Left colon (tissue), 2 donors: ENCODE measurements around the gene CCDC81. TPM values are rescaled to one million over a fixed set of nuclear protein-coding genes. Genes with fewer than 3 reads are reported as not detected.
A peak's percentile ranks its signal among the peaks of the same experiment; 100 is the strongest.
"Not testable (repeated sequence)": the region's sequence is repeated elsewhere in the genome, so short reads cannot be mapped to it uniquely, and the experiment has no call there.

Source experiments
- ATAC-seq: fragments of 200-7000 bp; cut with Tn5 transposase; one replicate; pipeline ENCODE4 v1.9.1; 2020; ENCODE audit warnings: mild to moderate bottlenecking, moderate library complexity
- DNase-seq, 2 donors: peaks; one replicate each; pipeline ENCODE4 v3.0.0-alpha.2; 2020
- intact Hi-C, 2 donors: fragments of 100-400 bp; cut with DNase I in 1 of 2; cut with micrococcal nuclease in 1 of 2; formaldehyde crosslinking; loops; one replicate each; pipeline versions ENCODE4 v1.11.2 to v1.14.0; 2022; cut with DNase I, micrococcal nuclease
- total RNA-seq, 2 donors: library from RNA; stranded (reverse); fragmentation: NEBNext Ultra II Directional; extraction: Animal tissue kit (Norgen Biotek cat#: 25700); gene quantifications; one replicate each; pipeline ENCODE4 v1.2.1, GENCODE V29; 2021
- donor health status: DM: no; HTN: no; CAD: no.
- donor health status: DM: yes; HTN: yes; CAD: no.

The CCDC81 gene
- total RNA-seq, 2 donors from 2014 or later: 0.25 to 0.37 TPM

DNA sequence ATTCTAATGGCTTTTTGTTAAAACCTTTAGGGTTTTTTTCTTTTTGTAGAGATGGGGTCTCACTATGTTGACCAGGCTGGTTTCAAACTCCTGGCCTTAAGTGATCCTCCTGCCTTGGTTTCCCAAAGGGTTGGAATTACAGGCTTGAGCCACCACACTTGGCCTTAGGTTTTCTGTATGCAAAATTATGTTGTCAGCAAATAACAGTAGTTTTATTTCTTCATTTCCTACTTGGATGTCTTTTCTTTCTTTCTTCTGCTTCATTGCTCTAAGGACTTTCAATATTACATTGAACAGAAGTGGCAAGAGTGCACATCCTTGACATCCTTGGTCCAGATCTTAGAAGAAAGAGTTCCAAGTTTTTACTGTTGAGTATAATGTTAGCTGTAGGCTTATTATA lies 52.8 kb downstream of the CCDC81 start:
- intact Hi-C loops: no loop called here
- DNase-seq (no peak), ATAC-seq (no peak)

DNA sequence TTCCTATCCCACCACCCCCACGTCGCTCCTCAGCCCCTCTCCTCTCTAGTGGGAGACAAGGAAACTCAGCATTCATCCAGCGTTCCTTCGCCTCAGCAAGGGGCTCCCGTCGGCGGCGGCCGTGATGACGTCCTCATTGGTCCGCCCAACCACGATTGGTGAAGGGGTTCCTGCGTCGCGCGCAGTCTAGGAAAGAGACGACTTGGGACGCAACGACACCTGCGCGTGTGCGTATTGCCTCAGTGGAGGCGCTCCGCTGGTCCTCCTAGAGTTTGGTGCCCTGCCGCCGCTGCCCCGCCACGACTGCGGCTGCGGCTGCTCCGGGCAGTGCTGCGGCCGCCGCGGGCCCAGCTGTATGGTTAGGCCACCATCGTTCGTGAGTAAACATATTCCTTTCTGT lies 56.6 kb downstream of the CCDC81 start:
- DNase-seq (no peak), ATAC-seq (no peak)
- intact Hi-C loops: no loop called here

DNA sequence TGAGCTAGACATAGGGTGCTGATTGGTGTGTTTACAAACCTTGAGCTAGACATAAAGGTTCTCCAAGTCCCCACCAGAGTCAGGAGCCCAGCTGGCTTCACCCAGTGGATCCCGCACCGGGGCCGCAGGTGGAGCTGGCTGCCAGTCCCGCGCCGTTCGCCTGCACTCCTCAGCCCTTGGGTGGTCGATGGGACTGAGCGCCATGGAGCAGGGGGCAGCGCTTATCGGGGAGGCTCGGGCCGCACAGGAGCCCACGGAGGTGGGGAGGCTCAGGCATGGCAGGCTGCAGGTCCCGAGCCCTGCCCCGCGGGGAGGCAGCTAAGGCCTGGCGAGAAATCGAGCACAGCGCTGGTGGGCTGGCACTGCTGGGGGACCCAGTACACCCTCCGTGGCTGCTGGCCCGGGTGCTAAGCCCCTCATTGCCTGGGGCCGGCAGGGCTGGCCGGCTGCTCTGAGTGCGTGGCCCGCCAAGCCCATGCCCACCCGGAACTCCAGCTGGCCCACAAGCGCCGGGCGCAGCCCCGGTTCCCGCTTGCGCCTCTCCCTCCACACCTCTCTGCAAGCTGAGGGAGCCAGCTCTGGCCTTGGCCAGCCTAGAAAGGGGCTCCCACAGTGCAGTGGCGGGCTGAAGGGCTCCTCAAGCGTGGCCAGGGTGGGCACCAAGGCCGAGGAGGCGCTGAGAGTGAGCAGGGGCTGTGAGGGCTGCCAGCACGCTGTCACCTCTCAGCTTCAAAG lies 58.8 kb downstream of the CCDC81 start:
- intact Hi-C loops, ATAC-seq, DNase-seq: not testable (repeated sequence)

DNA sequence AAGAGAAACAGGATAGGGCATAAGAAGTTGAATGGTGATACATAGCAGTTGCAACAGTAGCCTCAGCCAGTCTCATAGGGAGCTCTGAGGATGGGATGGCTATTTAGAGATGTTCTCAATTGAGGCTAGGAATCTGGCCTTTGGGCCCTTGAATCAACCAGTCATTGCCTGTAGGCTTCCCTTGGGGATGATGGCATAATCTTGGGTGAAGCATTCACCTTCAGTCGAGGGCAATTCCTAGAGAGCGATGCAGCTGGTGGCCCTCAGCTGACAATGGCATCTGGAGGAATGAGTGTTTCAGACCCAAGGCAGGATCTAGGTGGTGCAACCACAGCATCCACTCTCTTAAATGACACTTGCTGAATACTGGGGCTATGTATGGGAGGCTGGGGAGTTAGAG lies 61.0 kb downstream of the CCDC81 start:
- intact Hi-C loops: no loop called here
- DNase-seq (no peak), ATAC-seq (no peak)

DNA sequence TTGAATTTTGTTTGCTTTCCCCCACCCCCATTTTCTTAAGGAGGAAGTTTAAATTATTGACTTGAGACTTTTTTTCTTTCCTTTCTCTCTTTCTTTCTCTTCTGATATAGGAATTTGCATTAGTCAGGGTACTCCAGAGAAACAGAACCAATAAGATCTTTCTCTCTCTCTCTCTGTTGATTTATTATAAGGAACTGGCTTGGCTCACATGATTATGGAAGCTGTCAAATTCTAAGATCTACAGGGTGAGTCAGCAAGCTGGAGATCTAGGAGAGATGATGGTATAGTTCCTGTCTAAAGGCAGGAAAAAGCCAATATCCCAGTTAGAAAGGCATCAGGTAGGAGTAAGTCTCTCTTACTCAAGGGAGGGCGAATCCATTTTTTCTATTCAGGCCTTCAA lies 64.0 kb downstream of the CCDC81 start:
- ATAC-seq (no peak), DNase-seq (no peak)
- intact Hi-C loops: no loop called here

DNA sequence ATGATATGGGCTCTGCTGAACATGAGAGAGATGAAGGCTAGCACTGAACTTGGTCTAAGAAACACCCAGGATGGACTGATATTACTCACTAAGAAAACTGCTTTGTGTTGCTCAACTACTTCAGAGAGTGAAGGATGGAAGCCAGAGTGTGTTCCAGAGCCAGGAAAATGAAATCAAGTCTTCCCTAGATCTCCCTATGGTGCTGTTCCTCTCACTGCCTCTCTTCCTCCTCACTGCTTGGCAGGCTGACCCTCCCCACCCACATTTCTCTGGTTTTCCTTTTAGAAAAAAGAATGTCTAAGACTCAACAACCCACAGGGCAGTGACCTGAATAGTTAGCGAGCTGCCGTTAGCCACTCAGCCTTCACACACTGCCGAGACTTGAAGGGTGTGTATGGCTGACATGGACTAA lies 65.6 kb downstream of the CCDC81 start:
- ATAC-seq: no peak
- intact Hi-C loops: no loop called here
- DNase-seq: no peak

DNA sequence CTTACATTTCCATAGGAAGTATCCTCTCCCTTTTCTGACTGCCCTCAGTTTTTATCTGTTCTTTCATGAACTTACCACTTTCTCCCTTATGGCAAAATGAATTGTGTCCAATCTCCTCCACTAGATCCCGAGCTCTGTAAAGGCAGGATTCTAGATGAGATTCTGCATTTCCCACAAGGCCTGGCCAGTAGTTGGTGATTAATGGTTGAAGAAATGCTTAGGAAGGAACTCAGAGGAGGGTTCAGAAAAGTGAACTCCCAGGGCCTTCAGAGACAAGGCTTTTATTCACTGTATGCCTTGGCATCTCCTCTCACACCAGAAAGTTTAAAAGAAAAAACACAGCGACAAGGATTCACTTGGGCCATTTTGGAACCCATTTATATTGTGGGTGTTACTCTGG lies 66.2 kb downstream of the CCDC81 start:
- intact Hi-C loops: no loop called here
- no peak for DNase-seq
- no peak for ATAC-seq

DNA sequence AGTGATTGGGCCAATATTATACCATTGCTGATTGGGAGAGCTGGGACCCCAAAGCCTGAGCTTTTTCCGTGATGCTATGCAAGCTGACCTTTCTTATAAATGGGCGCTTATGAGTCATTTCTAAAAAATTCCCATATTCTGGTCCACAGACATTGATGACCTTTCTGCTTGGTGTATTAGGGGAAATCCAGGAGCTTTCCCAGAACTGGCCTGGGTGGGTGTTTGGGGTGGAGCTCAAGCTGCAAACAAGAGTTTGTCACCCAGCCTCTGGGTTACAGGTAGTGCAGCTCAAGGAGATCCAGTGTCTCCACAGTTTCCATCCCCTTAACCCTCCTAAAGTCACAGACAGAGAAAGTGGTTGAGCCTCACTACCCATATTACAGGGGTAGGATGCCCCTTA lies 67.7 kb downstream of the CCDC81 start:
- DNase-seq: no peak
- ATAC-seq: no peak
- intact Hi-C loops: no loop called here

DNA sequence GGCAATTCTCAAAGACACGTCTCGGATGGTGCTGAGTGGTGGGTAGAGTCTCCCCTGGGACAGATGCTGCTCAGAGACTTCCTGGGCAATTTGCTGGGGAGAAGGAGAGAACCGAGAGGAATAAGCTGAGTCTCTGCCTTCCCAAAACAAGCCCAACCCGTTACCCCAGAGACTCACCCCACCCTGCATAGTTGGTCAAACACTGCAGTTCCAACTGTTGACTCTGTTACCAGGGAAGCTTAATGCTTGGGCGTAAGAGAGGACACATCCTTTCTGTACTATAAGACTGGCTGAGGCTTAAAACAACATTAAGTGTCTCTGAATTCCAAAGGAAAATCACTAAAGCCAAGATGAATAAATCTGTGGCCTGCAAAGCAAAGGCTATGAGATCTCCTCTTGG lies 68.1 kb downstream of the CCDC81 start:
- DNase-seq (no peak), ATAC-seq (no peak)
- intact Hi-C loops: no loop called here

DNA sequence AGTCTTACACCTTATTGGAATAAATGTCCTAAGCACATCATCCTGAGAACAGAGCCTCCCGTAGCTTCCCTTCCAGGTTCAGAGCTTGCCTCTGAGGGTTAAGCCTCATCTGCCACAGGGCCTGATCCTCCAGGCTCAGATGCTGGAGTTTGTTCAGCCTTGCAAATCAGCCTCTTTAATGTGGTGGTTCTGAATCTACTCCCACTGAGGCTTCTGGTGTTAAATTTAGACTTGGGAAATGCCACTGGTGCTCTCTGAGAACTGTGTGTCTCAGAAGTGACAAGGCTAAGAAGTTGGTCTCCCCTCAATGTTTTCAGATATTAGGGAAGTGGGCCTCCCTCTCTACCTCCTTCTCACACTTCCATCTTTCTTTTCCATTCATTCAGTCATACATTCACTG lies 68.7 kb downstream of the CCDC81 start:
- intact Hi-C loops: no loop called here
- ATAC-seq: no peak

DNA sequence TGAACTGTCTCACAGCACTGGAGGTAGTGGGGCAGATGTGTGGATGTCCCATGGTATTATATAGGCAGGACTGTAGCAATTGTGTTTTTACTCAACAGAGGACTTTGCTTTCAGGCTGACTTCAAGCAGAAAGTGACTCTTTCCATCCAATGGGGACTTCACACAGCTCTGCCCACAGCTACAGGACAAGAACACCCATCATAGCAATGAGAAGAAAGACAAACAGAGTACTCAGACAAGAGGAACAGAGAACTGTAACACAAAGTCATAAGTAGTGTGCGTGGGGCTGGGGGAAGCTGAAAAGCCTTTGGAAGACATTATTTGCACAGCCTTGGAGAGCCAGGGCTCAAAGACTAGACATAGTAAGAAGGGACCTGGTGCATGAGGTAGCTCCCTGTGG lies 70.3 kb downstream of the CCDC81 start:
- intact Hi-C loops: no loop called here
- DNase-seq (no peak), ATAC-seq (no peak)

More for the DNA sequence above, 68.7 kb downstream of the CCDC81 start:
- DNase-seq: no peak

DNA sequence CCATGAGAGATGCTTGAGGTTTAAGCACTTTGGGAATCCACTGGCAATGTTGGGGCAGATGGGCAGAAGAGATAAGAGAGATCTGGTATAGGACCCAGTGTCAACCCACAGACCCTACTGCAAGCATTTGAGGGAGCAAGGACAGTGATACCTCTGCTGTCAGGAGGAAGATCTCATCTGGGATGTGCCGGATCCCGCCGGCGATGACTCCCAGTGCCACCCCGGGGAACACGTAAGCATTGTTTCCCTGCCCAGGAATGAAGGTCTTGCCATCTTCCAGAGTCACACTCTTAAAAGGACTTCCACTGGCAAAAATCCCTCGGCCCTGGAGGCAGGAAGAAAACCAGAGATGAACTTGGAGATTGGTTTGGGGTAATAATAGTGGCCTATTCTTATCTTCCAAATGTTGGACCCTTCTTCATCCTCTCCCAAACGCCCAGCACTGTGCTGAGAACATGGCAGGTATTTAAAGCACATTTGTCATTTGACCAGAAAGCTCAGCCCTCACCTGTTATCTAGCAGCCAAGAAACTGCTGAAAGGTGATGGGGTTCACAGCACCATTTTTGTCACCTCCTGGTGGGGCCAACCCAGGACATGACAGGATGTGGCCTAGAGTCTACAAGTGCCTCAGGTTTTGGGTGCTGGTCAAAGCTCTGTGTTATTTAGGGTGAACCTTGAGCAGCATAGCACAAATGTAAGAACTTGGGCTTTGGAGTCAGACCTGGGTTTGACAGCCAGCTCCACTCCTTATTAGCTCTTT lies 71.7 kb downstream of the CCDC81 start:
- no peak for DNase-seq
- intact Hi-C loops: no loop called here
- no peak for ATAC-seq

DNA sequence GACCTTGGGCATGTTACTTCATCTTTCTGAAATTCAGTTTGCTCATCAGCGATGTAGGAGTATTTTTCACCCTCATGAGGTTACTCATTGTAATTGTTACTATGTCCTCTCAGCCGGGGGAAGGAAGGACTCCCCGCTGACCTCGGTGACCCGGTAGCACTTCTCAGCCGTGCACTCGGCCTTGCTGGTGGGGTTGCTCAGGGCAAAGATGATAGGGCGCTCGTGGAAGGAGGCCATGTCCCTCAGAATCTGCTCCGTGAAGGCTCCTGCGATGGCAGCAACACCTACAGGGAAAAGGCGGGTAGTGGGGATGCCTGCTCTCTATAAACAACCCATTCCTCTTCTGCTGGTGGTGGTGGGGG lies 72.2 kb downstream of the CCDC81 start:
- DNase-seq (no peak), ATAC-seq (no peak)
- intact Hi-C loops: no loop called here

DNA sequence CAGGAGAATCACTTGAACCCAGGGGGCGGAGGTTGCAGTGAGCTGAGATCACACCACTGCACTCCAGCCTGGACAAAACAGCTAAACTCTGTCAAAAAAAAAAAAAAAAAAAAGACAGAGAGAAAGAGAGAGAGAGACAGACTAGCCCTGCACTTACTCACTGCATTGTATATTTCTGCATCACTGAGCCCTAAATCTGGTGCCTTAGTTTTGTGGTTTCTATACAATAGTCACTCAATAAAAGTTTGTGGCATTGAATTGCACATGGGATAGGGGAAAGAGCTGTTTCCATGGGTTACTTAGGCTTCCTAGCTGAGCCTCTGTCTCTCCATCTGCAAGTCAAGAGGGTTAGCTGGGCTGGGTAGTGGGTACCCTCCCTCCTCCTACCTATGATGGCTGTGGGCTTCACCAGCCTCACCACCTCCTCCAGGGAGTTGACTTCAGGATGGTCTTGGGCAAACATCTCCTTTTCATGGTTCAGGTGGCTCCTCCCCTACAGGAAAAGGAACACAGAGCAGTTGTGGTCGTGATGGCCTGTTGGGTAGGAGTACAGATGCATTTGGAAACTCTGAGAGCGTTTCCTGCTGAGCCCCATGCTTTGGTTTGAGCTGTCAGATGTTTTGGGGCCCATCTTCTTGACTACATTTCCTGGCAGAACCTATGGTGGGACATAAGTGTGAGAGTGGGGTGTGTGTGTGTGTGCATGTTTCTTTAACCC lies 73.2 kb downstream of the CCDC81 start:
- intact Hi-C loops: no loop called here
- no peak for ATAC-seq
- no peak for DNase-seq

DNA sequence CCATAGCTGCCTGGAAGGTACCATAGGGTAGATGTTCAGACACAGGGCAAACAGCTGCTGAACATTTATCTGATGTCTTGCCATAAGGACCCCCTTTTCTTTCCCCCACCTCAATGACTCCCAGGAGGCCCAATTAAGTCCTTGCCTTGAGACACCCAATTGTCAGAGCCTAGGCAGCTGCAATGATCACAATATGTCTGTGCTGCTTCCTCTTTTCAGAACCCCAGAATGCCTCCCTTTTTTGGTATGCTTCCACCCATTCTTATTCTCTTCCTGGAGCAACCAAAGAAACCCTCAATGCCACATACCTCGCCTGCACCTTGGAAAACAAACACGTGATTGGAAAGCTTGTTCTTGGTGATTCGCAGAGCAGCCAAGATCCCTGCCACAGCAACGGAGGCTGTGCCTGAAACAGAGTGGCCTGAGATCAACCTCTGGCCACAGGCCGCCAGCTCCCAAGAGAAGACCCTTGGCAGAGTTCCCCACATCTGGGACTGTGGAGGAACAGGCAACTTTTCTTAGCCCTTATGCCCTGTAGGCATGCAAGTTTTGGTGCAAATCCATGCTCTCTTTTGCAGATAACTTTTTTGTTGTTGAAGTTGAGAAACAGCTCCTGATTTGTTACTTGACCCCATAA lies 75.4 kb downstream of the CCDC81 start:
- intact Hi-C loops: loop anchor here in 1 of 2 donors (10.0 kb wide), 1 partner anchor 365 kb away; no protein-coding TSS in a partner anchor
- DNase-seq (no peak), ATAC-seq (no peak)

DNA sequence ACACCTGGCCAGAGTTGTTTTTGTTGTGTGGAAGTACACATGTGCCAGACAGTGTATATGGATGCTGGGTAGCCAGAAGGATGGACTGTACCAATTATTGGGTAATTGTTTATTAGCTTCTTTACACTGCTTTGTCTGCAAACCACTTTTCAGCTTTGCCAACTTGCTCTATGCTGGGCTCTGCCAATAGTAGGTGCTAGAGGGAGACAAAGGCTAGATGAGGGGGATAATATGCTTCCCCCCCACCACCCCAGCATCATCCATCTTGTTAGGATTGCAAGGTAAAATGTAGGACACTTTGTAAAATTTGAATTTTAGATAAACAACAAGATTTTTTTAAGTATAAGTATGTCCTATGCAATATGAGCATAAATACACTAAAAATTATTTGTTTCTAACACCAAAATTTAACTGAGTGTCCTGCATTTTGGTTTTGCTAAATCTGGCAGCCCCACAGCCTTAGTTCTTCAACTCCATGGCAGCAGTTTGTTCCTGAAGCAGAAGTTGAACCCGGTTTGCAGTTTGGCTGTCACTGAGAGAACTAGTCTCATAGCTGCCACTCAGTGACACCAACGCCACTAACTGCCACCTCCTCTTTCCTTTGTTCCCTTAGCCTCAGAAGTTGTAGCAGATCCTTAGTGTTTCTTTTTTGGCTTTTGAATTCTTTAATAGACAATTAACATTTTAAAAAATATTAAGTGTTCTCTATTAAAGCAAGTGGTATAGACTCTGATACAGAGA lies 78.8 kb downstream of the CCDC81 start:
- ATAC-seq: no peak
- no peak for DNase-seq
- intact Hi-C loops: loop anchor here (2.0 to 10.0 kb wide), 2 partner anchors 361 to 365 kb away; no protein-coding TSS in a partner anchor

DNA sequence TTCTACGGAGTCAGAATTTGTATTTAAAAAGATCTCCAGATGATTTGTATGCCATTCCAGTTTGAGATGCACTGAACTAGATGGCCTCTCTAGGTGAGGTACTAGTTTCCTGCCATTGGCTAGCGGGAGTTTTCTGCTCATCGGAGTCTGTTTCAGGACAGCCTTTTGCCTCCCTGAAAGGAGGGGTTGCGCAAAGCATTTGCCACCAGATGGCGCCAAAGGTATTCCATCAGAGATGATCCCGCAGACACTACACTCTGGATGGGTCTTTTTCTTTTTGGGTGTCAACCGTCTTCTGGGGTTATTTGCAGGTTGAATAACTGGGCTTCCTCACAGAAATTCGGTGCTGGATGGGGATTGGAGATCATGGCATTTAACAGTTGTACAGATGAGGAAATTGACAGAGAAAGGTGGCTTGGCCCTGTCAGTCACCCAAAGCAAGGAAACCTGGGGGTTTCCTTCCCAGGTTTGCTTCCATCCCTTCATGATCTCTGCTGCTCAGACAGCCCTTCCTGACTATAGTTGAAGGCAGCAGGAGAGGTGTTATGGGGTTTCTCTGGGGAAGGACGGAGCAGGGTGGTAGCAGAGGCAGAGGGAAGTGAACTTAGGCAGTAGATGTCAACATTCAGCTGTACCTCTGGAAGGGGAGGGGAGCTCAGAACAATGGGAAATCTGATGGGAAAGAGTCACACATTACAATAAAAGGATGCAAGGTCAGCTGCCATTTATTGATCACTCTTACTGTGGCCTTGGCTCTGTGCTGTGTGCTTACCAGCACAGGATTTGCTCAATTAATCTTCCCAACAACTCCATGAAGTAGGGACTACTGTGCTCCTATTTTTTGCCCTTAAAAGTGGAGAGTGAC lies 81.6 kb downstream of the CCDC81 start:
- intact Hi-C loops: loop anchor here (5.0 to 10.0 kb wide), 2 partner anchors 151 to 358 kb away; no protein-coding TSS in a partner anchor
- peak; percentile 75 to 92 for DNase-seq
- peak; percentile 92 for ATAC-seq
